KG1 (cell line): ENCODE measurements around the gene ABCA13.

Experiments used
- DNase-seq: peaks from one replicate; lab custom pipeline; 2025; lab: John Stamatoyannopoulos, UW

Gene ABCA13

GRCh38 chr7:48245751-48246472 lies 74.7 kb downstream of the ABCA13 start:
- DNase-seq, result no peak

GRCh38 chr7:48249166-48249565 lies 77.9 kb downstream of the ABCA13 start:
- no peak for DNase-seq

GRCh38 chr7:48250441-48250951 lies 79.2 kb downstream of the ABCA13 start:
- DNase-seq, result no peak

GRCh38 chr7:48251766-48252165 lies 80.5 kb downstream of the ABCA13 start:
- no peak for DNase-seq

- no peak for DNase-seq
Observed at GRCh38 chr7:48252995-48253394, 81.7 kb downstream of the ABCA13 start.

- no peak for DNase-seq
Observed at GRCh38 chr7:48255046-48255445, 83.8 kb downstream of the ABCA13 start.

- no peak for DNase-seq
Observed at GRCh38 chr7:48259463-48260280, 88.4 kb downstream of the ABCA13 start.

GRCh38 chr7:48261696-48262095 lies 90.4 kb downstream of the ABCA13 start:
- DNase-seq, result no peak

- no peak for DNase-seq
Observed at GRCh38 chr7:48262606-48263310, 91.5 kb downstream of the ABCA13 start.

- DNase-seq, result no peak
Observed at GRCh38 chr7:48263311-48263650, 92.0 kb downstream of the ABCA13 start.

- no peak for DNase-seq
Observed at GRCh38 chr7:48269066-48269465, 97.8 kb downstream of the ABCA13 start.

- no peak for DNase-seq
Observed at GRCh38 chr7:48274662-48275061, 103.4 kb downstream of the ABCA13 start.

GRCh38 chr7:48279420-48279819 lies 108.2 kb downstream of the ABCA13 start:
- DNase-seq, result no peak

- no peak for DNase-seq
Observed at GRCh38 chr7:48280100-48280499, 108.8 kb downstream of the ABCA13 start.

GRCh38 chr7:48285373-48285772 lies 114.1 kb downstream of the ABCA13 start:
- no peak for DNase-seq

- no peak for DNase-seq
Observed at GRCh38 chr7:48286836-48287235, 115.6 kb downstream of the ABCA13 start.

- DNase-seq, result no peak
Observed at GRCh38 chr7:48289656-48290055, 118.4 kb downstream of the ABCA13 start.

- no peak for DNase-seq
Observed at GRCh38 chr7:48292949-48293348, 121.7 kb downstream of the ABCA13 start.

GRCh38 chr7:48295296-48295971 lies 124.2 kb downstream of the ABCA13 start:
- DNase-seq, result no peak

GRCh38 chr7:48296966-48297365 lies 125.7 kb downstream of the ABCA13 start:
- DNase-seq, result no peak

GRCh38 chr7:48298779-48299178 lies 127.5 kb downstream of the ABCA13 start:
- no peak for DNase-seq

GRCh38 chr7:48299580-48300169 lies 128.4 kb downstream of the ABCA13 start:
- peak; percentile 5 for DNase-seq
